Osteoblast (primary cell): Measurements from ENCODE around the gene NUMA1. TPM values are rescaled to one million over a fixed set of nuclear protein-coding genes. Genes with fewer than 3 reads are reported as not detected.

Experiments
- DNase-seq: peaks from one replicate; pipeline ENCODE4 v3.0.0; 2011; ENCODE audit warnings: low spot score, mixed read lengths; ENCODE audit not compliant: insufficient read length; ENCODE audit errors: missing footprints
- H2AFZ ChIP-seq: 2 replicates; pipeline ENCODE4 v1.6.0; 2011; ENCODE audit warnings: mild to moderate bottlenecking, low read length
- H3K27ac ChIP-seq: 2 replicates; pipeline ENCODE4 v1.5.1; 2011; ENCODE audit warnings: mild to moderate bottlenecking, low read depth, low read length, moderate library complexity
- H3K27me3 ChIP-seq: 2 replicates; pipeline ENCODE4 v1.6.0; 2012; ENCODE audit warnings: mild to moderate bottlenecking, control low read depth, inconsistent platforms, low read length, moderate library complexity; ENCODE audit not compliant: insufficient read depth
- H3K36me3 ChIP-seq: 2 replicates; pipeline ENCODE4 v1.5.1; 2011; ENCODE audit warnings: mild to moderate bottlenecking, low read length, control low read depth, moderate library complexity; ENCODE audit not compliant: insufficient read depth
- H3K4me1 ChIP-seq: 2 replicates; pipeline ENCODE4 v1.5.1; 2011; ENCODE audit warnings: mild to moderate bottlenecking, low read length, control low read depth, moderate library complexity; ENCODE audit not compliant: insufficient read depth
- H3K4me2 ChIP-seq: 2 replicates; pipeline ENCODE4 v1.6.0; 2011; ENCODE audit warnings: mild to moderate bottlenecking, low read length; ENCODE audit not compliant: insufficient read depth
- H3K4me3 ChIP-seq: fragments of 200-600 bp; sonication (generic); 3 replicates; pipeline ENCODE4 v1.5.1; 2012; ENCODE audit warnings: mild to moderate bottlenecking, low read length, inconsistent platforms; ENCODE audit not compliant: insufficient read depth
- H3K79me2 ChIP-seq: 2 replicates; pipeline ENCODE4 v1.6.0; 2012; ENCODE audit warnings: mild to moderate bottlenecking, low read length, control low read depth, inconsistent platforms; ENCODE audit not compliant: insufficient read depth
- H3K9me3 ChIP-seq: 2 replicates; pipeline ENCODE4 v1.5.1; 2011; ENCODE audit warnings: low read depth, low read length, control low read depth
- H4K20me1 ChIP-seq: 2 replicates; pipeline ENCODE4 v1.6.0; 2012; ENCODE audit warnings: mild to moderate bottlenecking, low read length, control low read depth; ENCODE audit not compliant: insufficient read depth
- CTCF ChIP-seq: IDR thresholded peaks from 2 replicates; pipeline ENCODE4 v1.5.1; 2011; ENCODE audit warnings: mild to moderate bottlenecking, low read depth, low read length, moderate library complexity; ENCODE audit errors: extremely low read depth
- total RNA-seq: library from RNA; depleted of rRNA; stranded (reverse); fragments of >200 nt; gene quantifications from 2 replicates; pipeline ENCODE4 v1.2.3, GENCODE V29; 2012

NUMA1 gene
- total RNA-seq, 1 donor: 176 TPM

GRCh38 chr11:71976551-71976950, 103.8 kb downstream of the NUMA1 start:
- Histone ChIP-seq H3K36me3 (peaks cover 12% of the 10 kb centered on the region), H4K20me1 (peaks cover 31% of the 10 kb centered on the region), H3K4me1 (no peaks in the 10 kb centered on the region), H3K27me3 (no peaks in the 10 kb centered on the region), H3K79me2 (peaks cover 17% of the 10 kb centered on the region), H3K27ac (no peak overlapping the region), H3K4me3 (no peak overlapping the region), H2AFZ (no peak overlapping the region), H3K4me2 (no peak overlapping the region), H3K9me3 (no peaks in the 10 kb centered on the region)
- DNase-seq: no peak
- no peak for TF ChIP-seq CTCF

- Histone ChIP-seq H3K27me3 (no peaks in the 10 kb centered on the region), H4K20me1 (peaks cover 13% of the 10 kb centered on the region), H3K79me2 (peaks cover 4% of the 10 kb centered on the region), H2AFZ (no peak overlapping the region), H3K4me3 (no peak overlapping the region), H3K36me3 (peaks cover 16% of the 10 kb centered on the region), H3K9me3 (no peaks in the 10 kb centered on the region), H3K4me2 (no peak overlapping the region), H3K4me1 (no peaks in the 10 kb centered on the region), H3K27ac (no peak overlapping the region)
- DNase-seq: no peak
- no peak for TF ChIP-seq CTCF
Measured at GRCh38 chr11:71971680-71972079, 108.7 kb downstream of the NUMA1 start.

- Histone ChIP-seq H3K4me3 (no peak overlapping the region), H3K4me1 (peaks cover 7% of the 10 kb centered on the region), H3K79me2 (peaks cover 21% of the 10 kb centered on the region), H4K20me1 (peaks cover 3% of the 10 kb centered on the region), H2AFZ (no peak overlapping the region), H3K9me3 (no peaks in the 10 kb centered on the region), H3K27me3 (no peaks in the 10 kb centered on the region), H3K27ac (no peak overlapping the region), H3K4me2 (no peak overlapping the region), H3K36me3 (peaks cover 28% of the 10 kb centered on the region)
- no peak for DNase-seq
- no peak for TF ChIP-seq CTCF
Measured at GRCh38 chr11:71964641-71965040, 115.7 kb downstream of the NUMA1 start.

GRCh38 chr11:71963468-71963867, 116.9 kb downstream of the NUMA1 start:
- Histone ChIP-seq H3K79me2 (peaks cover 25% of the 10 kb centered on the region), H3K4me3 (no peak overlapping the region), H4K20me1 (peaks cover 6% of the 10 kb centered on the region), H2AFZ (no peak overlapping the region), H3K4me2 (no peak overlapping the region), H3K4me1 (peaks cover 7% of the 10 kb centered on the region), H3K27me3 (no peaks in the 10 kb centered on the region), H3K9me3 (no peaks in the 10 kb centered on the region), H3K36me3 (peaks cover 26% of the 10 kb centered on the region), H3K27ac (no peak overlapping the region)
- no peak for DNase-seq
- no peak for TF ChIP-seq CTCF
